Parathyroid adenoma (tissue), 2 donors: ENCODE data around the gene EIF4B.

Source experiments
- H2AFZ ChIP-seq: fragments of 300-600 bp; sonication (generic); one replicate; pipeline ENCODE4 v1.7.0; 2017; ENCODE audit warnings: antibody characterized with exemption, mild to moderate bottlenecking
- H3K27ac ChIP-seq: fragments of 300-600 bp; sonication (generic); one replicate; pipeline ENCODE4 v1.7.0; 2017
- H3K27me3 ChIP-seq: fragments of 300-600 bp; sonication (generic); one replicate; pipeline ENCODE4 v1.7.0; 2017; ENCODE audit warnings: low read length; ENCODE audit not compliant: control insufficient read depth, insufficient read depth
- H3K36me3 ChIP-seq: fragments of 300-600 bp; sonication (generic); one replicate; pipeline ENCODE4 v1.7.0; 2017; ENCODE audit warnings: low read length; ENCODE audit not compliant: control insufficient read depth, insufficient read depth
- H3K4me1 ChIP-seq: fragments of 300-600 bp; sonication (generic); one replicate; pipeline ENCODE4 v1.7.0; 2017; ENCODE audit warnings: control low read depth
- H3K4me2 ChIP-seq: fragments of 300-600 bp; sonication (generic); one replicate; pipeline ENCODE4 v1.7.0; 2017; ENCODE audit warnings: low read length
- H3K4me3 ChIP-seq: fragments of 300-600 bp; sonication (generic); one replicate; pipeline ENCODE4 v1.7.0; 2017; ENCODE audit warnings: low read depth, low read length
- H3K79me2 ChIP-seq: fragments of 300-600 bp; sonication (generic); one replicate; pipeline ENCODE4 v1.7.0; 2017; ENCODE audit warnings: control low read depth
- H3K9ac ChIP-seq: fragments of 300-600 bp; sonication (generic); one replicate; pipeline ENCODE4 v1.7.0; 2017; ENCODE audit warnings: mild to moderate bottlenecking
- H3K9me3 ChIP-seq: fragments of 300-600 bp; sonication (generic); one replicate; pipeline ENCODE4 v1.7.0; 2017; ENCODE audit warnings: low read length; ENCODE audit not compliant: control insufficient read depth
- TF ChIP-seq, protein P1 (sequence below): fragments of 300-600 bp; sonication (generic); IDR thresholded peaks from one replicate; pipeline ENCODE4 v1.7.0; 2017; ENCODE audit warnings: antibody characterized with exemption, mild to moderate bottlenecking
- donor health status: primary hyperparathyroidism.

EIF4B gene

GRCh38 chr12:52969166-52969795, 37.0 kb upstream of the EIF4B start:
- Histone ChIP-seq H3K4me2 (no peak overlapping the region), H3K27me3 (no peaks in the 10 kb centered on the region), H3K9me3 (no peaks in the 10 kb centered on the region), H3K4me3 (no peak overlapping the region), H3K79me2 (no peaks in the 10 kb centered on the region), H3K4me1 (no peaks in the 10 kb centered on the region), H3K9ac (no peak overlapping the region), H2AFZ (no peak overlapping the region), H3K27ac (no peak overlapping the region), H3K36me3 (no peaks in the 10 kb centered on the region)
- TF ChIP-seq, protein P1, sequence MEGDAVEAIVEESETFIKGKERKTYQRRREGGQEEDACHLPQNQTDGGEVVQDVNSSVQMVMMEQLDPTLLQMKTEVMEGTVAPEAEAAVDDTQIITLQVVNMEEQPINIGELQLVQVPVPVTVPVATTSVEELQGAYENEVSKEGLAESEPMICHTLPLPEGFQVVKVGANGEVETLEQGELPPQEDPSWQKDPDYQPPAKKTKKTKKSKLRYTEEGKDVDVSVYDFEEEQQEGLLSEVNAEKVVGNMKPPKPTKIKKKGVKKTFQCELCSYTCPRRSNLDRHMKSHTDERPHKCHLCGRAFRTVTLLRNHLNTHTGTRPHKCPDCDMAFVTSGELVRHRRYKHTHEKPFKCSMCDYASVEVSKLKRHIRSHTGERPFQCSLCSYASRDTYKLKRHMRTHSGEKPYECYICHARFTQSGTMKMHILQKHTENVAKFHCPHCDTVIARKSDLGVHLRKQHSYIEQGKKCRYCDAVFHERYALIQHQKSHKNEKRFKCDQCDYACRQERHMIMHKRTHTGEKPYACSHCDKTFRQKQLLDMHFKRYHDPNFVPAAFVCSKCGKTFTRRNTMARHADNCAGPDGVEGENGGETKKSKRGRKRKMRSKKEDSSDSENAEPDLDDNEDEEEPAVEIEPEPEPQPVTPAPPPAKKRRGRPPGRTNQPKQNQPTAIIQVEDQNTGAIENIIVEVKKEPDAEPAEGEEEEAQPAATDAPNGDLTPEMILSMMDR = no peak

- Histone ChIP-seq H3K79me2 (no peaks in the 10 kb centered on the region), H3K36me3 (no peaks in the 10 kb centered on the region), H3K9me3 (no peaks in the 10 kb centered on the region), H2AFZ (no peak overlapping the region), H3K4me2 (no peak overlapping the region), H3K4me1 (no peaks in the 10 kb centered on the region), H3K27me3 (no peaks in the 10 kb centered on the region), H3K9ac (no peak overlapping the region), H3K27ac (no peak overlapping the region), H3K4me3 (no peak overlapping the region)
- TF ChIP-seq, protein P1 = no peak
Measured at GRCh38 chr12:52969828-52970569, 36.3 kb upstream of the EIF4B start.

DNA sequence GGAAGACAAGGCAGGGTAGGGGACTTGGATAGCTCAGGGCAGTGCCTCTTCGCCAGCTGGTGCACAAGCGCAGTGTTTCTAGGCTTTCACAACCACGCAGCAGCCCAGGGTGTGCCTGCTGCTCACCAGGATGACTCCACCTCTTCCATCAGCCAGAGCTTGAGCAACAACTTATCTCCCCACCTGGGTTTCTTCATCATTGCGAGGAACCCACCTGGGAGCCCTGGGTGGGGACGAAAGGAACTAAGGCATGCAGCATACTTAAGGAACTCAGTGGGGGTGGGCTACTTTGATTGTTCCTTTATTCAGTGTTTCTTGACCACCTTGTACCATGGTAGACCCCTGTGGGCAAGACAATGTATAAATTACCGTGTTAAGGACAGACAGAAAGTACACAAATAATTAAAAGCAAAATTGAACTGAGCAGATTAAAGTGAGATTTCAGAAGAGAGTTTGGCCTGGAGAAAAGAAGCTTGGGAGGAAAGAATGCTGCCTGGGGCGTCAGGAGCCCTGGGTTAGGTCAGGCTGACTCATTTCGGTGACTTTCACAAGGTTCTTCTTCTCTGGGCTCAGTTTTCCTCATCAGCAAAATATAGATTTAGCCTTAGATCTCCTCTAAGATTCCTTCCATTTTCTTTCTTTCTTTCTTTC, 34.5 kb upstream of the EIF4B start:
- no peak overlapping the region for H3K27ac ChIP-seq
- no peaks in the 10 kb centered on the region for H3K36me3 ChIP-seq
- H3K9ac ChIP-seq = no peak overlapping the region
- TF ChIP-seq, protein P1 = no peak
- no peaks in the 10 kb centered on the region for H3K27me3 ChIP-seq
- no peak overlapping the region for H3K4me2 ChIP-seq
- H3K79me2 ChIP-seq = no peaks in the 10 kb centered on the region
- no peak overlapping the region for H3K4me3 ChIP-seq
- no peak overlapping the region for H2AFZ ChIP-seq
- no peaks in the 10 kb centered on the region for H3K9me3 ChIP-seq
- H3K4me1 ChIP-seq = peaks cover 6% of the 10 kb centered on the region

GRCh38 chr12:52975204-52975603, 31.1 kb upstream of the EIF4B start:
- Histone ChIP-seq H3K9me3 (no peaks in the 10 kb centered on the region), H3K4me2 (no peak overlapping the region), H3K27me3 (no peaks in the 10 kb centered on the region), H3K4me1 (peaks cover 6% of the 10 kb centered on the region), H3K36me3 (no peaks in the 10 kb centered on the region), H3K4me3 (no peak overlapping the region), H2AFZ (no peak overlapping the region), H3K9ac (no peak overlapping the region), H3K79me2 (no peaks in the 10 kb centered on the region), H3K27ac (no peak overlapping the region)
- TF ChIP-seq, protein P1 = no peak
